ENCODE data around the gene FILIP1L. TPM values are rescaled to one million over a fixed set of nuclear protein-coding genes. Genes with fewer than 3 reads are reported as not detected.

FILIP1L gene
- total RNA-seq, 1 experiment from 2014 or later = 0.07 TPM

GRCh38 chr3:99881121-99881524 is 233.2 kb downstream of the FILIP1L start:
- Histone ChIP-seq H3K79me1 (ENCODE audit: insufficient read depth, low read depth, low read length, poor library complexity, severe bottlenecking) (no peaks in the 10 kb centered on the region), H3K4me2 (ENCODE audit: insufficient read depth, insufficient read length, low read length) (no peak overlapping the region), H3K4me1 (ENCODE audit: insufficient read depth, low read length) (no peaks in the 10 kb centered on the region), H4K20me1 (ENCODE audit: control insufficient read depth, insufficient read depth, insufficient read length) (no peaks in the 10 kb centered on the region), H3K14ac (ENCODE audit: insufficient read depth, low read length) (no peak overlapping the region), H2AFZ (ENCODE audit: low read length) (no peak overlapping the region), H3K9me3 (ENCODE audit: control insufficient read depth, low read depth, low read length) (no peaks in the 10 kb centered on the region), H2BK12ac (ENCODE audit: insufficient read length, low read depth, low read length) (no peak overlapping the region), H3K4ac (ENCODE audit: low read depth, low read length) (no peak overlapping the region), H3K79me2 (ENCODE audit: insufficient read depth, low read length) (no peaks in the 10 kb centered on the region), H3T11ph (ENCODE audit: low read length) (no peak overlapping the region), H3K23me2 (ENCODE audit: insufficient read length, low read depth, low read length, poor library complexity, severe bottlenecking) (no peaks in the 10 kb centered on the region), H2BK15ac (ENCODE audit: low read depth, low read length) (no peak overlapping the region), H3K27me3 (ENCODE audit: insufficient read depth, low read length) (peaks cover 19% of the 10 kb centered on the region), H2BK120ac (ENCODE audit: low read depth, low read length, poor library complexity, severe bottlenecking) (no peak overlapping the region), H3K27ac (ENCODE audit: insufficient read length, low read depth, low read length) (no peak overlapping the region), H4K8ac (replicated peaks; ENCODE audit: insufficient read length, low read depth, low read length) (no peak overlapping the region), H2BK5ac (ENCODE audit: insufficient read length, low read length) (no peak overlapping the region), H4K91ac (ENCODE audit: insufficient read length, low read depth, low read length) (no peak overlapping the region), H3K56ac (ENCODE audit: insufficient read length, low read depth, low read length) (no peak overlapping the region), H4K5ac (ENCODE audit: insufficient read length, low read depth, low read length) (no peak overlapping the region), H3K23ac (ENCODE audit: insufficient read length, low read depth, low read length) (no peak overlapping the region), H3K9ac (ENCODE audit: extremely low read depth, insufficient read length, low read length) (no peak overlapping the region), H2AK5ac (ENCODE audit: insufficient read length, low read length) (no peak overlapping the region), H3K18ac (ENCODE audit: insufficient read length, low read depth, low read length) (no peak overlapping the region), H2BK20ac (ENCODE audit: low read depth, low read length, poor library complexity, severe bottlenecking) (no peak overlapping the region)
- 0 out of 7 replicates have a peak, but pooled peaks cover 0 to 2% (median 0%) of the 10 kb centered on the region in 3 experiments for H3K36me3 Mint-ChIP-seq (ENCODE audit: insufficient read depth in 1 of 3, low read depth in 3 of 3)
- H3K4me3 Mint-ChIP-seq = no peak overlapping the region
- no peak for DNase-seq
- TF ChIP-seq, protein P1, sequence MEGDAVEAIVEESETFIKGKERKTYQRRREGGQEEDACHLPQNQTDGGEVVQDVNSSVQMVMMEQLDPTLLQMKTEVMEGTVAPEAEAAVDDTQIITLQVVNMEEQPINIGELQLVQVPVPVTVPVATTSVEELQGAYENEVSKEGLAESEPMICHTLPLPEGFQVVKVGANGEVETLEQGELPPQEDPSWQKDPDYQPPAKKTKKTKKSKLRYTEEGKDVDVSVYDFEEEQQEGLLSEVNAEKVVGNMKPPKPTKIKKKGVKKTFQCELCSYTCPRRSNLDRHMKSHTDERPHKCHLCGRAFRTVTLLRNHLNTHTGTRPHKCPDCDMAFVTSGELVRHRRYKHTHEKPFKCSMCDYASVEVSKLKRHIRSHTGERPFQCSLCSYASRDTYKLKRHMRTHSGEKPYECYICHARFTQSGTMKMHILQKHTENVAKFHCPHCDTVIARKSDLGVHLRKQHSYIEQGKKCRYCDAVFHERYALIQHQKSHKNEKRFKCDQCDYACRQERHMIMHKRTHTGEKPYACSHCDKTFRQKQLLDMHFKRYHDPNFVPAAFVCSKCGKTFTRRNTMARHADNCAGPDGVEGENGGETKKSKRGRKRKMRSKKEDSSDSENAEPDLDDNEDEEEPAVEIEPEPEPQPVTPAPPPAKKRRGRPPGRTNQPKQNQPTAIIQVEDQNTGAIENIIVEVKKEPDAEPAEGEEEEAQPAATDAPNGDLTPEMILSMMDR (conservative IDR thresholded peaks at IDR 0.05) = no peak
- peaks cover 41% of the 10 kb centered on the region for H3K27me3 Mint-ChIP-seq (ENCODE audit: low read depth)
- peak overlapping the region in 1 of 3 experiments; percentile 53; a peak in 1 of 7 replicates for H3K27ac Mint-ChIP-seq
- no peaks in the 10 kb centered on the region for H3K9me3 Mint-ChIP-seq
- no CpG with 5 or more reads among the region's 2 CpGs for WGBS (ENCODE audit: extremely low coverage, insufficient read length, low lambda C conversion rate)
- peaks cover 12 to 18% of the 10 kb centered on the region in 2 experiments for H3K4me1 Mint-ChIP-seq
